Measurements from ENCODE around the gene ZNF467. TPM values are rescaled to one million over a fixed set of nuclear protein-coding genes. Genes with fewer than 3 reads are reported as not detected.

The ZNF467 gene
- total RNA-seq, 1 donor from 2014 or later = 64.2 TPM

GRCh38 chr7:149719050-149719899 lies 54.1 kb downstream of the ZNF467 start:
- Mint-ChIP-seq H3K9me3 (ENCODE audit: unreplicated experiment) (no peaks in the 10 kb centered on the region), H3K27me3 (ENCODE audit: unreplicated experiment) (peaks cover 20% of the 10 kb centered on the region), H3K36me3 (ENCODE audit: low read depth, unreplicated experiment) (peaks cover 21% of the 10 kb centered on the region), H3K4me1 (ENCODE audit: unreplicated experiment) (peaks cover 10% of the 10 kb centered on the region), H3K27ac (ENCODE audit: unreplicated experiment) (no peak overlapping the region), H3K4me3 (ENCODE audit: unreplicated experiment) (no peak overlapping the region)
- no peak for DNase-seq (ENCODE audit: low spot score)
- TF ChIP-seq CTCF (IDR thresholded peaks at IDR 0.05; ENCODE audit: unreplicated experiment) = no peak

GRCh38 chr7:149718730-149719049 lies 54.7 kb downstream of the ZNF467 start:
- peaks cover 20% of the 10 kb centered on the region for H3K27me3 Mint-ChIP-seq (ENCODE audit: unreplicated experiment)
- H3K27ac Mint-ChIP-seq (ENCODE audit: unreplicated experiment) = no peak overlapping the region
- TF ChIP-seq CTCF (IDR thresholded peaks at IDR 0.05; ENCODE audit: unreplicated experiment) = no peak
- no peak for DNase-seq (ENCODE audit: low spot score)
- no peak overlapping the region for H3K4me3 Mint-ChIP-seq (ENCODE audit: unreplicated experiment)
- H3K4me1 Mint-ChIP-seq (ENCODE audit: unreplicated experiment) = peaks cover 10% of the 10 kb centered on the region
- H3K36me3 Mint-ChIP-seq (ENCODE audit: low read depth, unreplicated experiment) = peaks cover 21% of the 10 kb centered on the region
- no peaks in the 10 kb centered on the region for H3K9me3 Mint-ChIP-seq (ENCODE audit: unreplicated experiment)

GRCh38 chr7:149717481-149717880 lies 55.9 kb downstream of the ZNF467 start:
- Mint-ChIP-seq H3K36me3 (ENCODE audit: low read depth, unreplicated experiment) (peaks cover 17% of the 10 kb centered on the region), H3K4me1 (ENCODE audit: unreplicated experiment) (peaks cover 10% of the 10 kb centered on the region), H3K27me3 (ENCODE audit: unreplicated experiment) (peaks cover 20% of the 10 kb centered on the region), H3K9me3 (ENCODE audit: unreplicated experiment) (no peaks in the 10 kb centered on the region), H3K4me3 (ENCODE audit: unreplicated experiment) (no peak overlapping the region), H3K27ac (ENCODE audit: unreplicated experiment) (no peak overlapping the region)
- no peak for DNase-seq (ENCODE audit: low spot score)
- no peak for TF ChIP-seq CTCF (IDR thresholded peaks at IDR 0.05; ENCODE audit: unreplicated experiment)

- H3K4me1 Mint-ChIP-seq (ENCODE audit: unreplicated experiment) = peaks cover 10% of the 10 kb centered on the region
- no peak for TF ChIP-seq CTCF (IDR thresholded peaks at IDR 0.05; ENCODE audit: unreplicated experiment)
- no peaks in the 10 kb centered on the region for H3K9me3 Mint-ChIP-seq (ENCODE audit: unreplicated experiment)
- peaks cover 17% of the 10 kb centered on the region for H3K36me3 Mint-ChIP-seq (ENCODE audit: low read depth, unreplicated experiment)
- no peak overlapping the region for H3K27ac Mint-ChIP-seq (ENCODE audit: unreplicated experiment)
- H3K27me3 Mint-ChIP-seq (ENCODE audit: unreplicated experiment) = peaks cover 20% of the 10 kb centered on the region
- H3K4me3 Mint-ChIP-seq (ENCODE audit: unreplicated experiment) = peak overlapping the region; percentile 4
- DNase-seq (ENCODE audit: low spot score) = no peak
Observed at GRCh38 chr7:149716932-149717307, 56.5 kb downstream of the ZNF467 start.
